HG02623 (cell line): ENCODE measurements around the gene TNRC18.

Experiments
- ATAC-seq: cut with Tn5 transposase; IDR thresholded peaks from one replicate; pipeline ENCODE4 v1.9.1; 2021; ENCODE audit warnings: moderate library complexity; ENCODE audit not compliant: unreplicated experiment

Gene TNRC18

GRCh38 chr7:5354460-5355232, 69.0 kb downstream of the TNRC18 start:
- ATAC-seq: no peak

GRCh38 chr7:5352440-5353010, 71.1 kb downstream of the TNRC18 start:
- no peak for ATAC-seq

DNA sequence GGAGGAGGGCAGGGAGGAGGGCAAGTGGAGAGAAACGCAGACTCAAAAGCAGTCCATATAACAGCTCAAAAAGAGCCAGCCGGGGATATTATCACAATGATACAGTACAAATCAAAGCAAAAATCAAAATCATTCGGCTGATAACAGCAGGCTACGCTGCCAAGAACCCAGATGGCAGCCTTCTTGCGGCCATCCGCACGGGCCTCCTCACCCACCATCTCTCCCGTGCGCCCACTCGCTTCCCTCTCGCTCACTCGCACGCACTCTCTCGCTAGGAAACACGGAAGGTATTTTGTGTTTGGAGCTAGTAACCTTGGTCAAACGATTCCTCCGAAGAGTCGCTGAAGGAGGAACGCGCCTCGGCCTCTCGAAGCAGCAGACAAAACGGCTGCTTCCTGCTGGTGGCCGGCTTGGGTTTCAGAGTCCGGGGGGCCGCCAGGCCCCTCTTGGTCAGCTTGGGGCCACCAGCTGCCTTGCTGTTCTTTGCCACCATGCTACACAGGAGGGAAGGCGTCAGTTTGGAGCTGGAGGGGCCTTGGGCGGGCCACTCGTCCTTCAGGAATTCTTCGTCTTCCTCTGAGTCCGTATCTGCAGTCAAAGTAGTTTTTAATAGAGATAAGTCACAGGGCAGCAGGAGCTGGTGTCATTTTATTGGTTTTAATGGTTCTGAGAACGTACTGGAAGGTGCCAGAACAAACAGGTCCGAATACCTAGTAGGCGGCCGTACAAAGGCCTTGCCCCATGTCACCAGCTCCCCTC, 71.9 kb downstream of the TNRC18 start:
- no peak for ATAC-seq

GRCh38 chr7:5350600-5351385, 72.8 kb downstream of the TNRC18 start:
- no peak for ATAC-seq

DNA sequence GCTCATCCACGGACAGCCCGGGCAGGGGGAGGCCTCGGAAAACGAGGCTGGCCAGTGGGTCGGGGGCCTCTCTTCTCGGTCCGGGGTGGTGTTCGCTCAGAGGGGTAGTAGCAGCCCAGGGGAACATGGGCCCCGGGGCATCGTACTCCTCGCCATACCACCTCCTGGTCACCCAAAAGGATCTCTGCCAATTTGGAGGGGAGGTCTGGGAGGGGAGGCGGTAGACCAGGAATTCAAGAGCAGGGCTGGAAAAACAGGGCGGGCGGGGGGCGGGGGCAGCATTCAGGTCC, 73.5 kb downstream of the TNRC18 start:
- no peak for ATAC-seq

- no peak for ATAC-seq
Measured at GRCh38 chr7:5349437-5350173, 74.0 kb downstream of the TNRC18 start.

- ATAC-seq: no peak
Measured at GRCh38 chr7:5349005-5349380, 74.6 kb downstream of the TNRC18 start.

GRCh38 chr7:5348134-5349004, 75.3 kb downstream of the TNRC18 start:
- ATAC-seq: no peak

- ATAC-seq: no peak
Measured at GRCh38 chr7:5345671-5346070, 78.0 kb downstream of the TNRC18 start.

- no peak for ATAC-seq
Measured at GRCh38 chr7:5345171-5345570, 78.5 kb downstream of the TNRC18 start.

DNA sequence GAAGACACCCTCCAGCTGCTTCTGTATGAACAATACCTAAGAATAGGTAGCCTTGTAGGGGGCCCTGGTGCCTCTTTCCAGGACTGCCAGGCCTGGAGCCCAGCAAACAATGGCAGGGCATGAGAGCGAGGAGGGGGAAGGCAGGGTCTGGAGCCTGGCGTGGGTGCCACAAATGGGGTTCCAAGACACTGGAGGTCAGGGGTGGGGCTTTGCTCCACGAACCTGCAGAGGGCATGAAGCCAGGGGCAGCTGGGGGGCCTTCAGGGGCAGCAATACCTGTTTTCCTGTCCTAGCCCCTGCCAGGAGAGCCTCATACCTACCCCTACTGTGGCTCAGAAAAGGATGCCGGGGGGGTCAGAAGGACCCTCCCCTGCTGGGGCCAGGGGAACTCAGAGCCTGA, 79.3 kb downstream of the TNRC18 start:
- ATAC-seq: no peak

- ATAC-seq: no peak
Measured at GRCh38 chr7:5343884-5344283, 79.8 kb downstream of the TNRC18 start.

GRCh38 chr7:5342631-5343030, 81.0 kb downstream of the TNRC18 start:
- no peak for ATAC-seq

DNA sequence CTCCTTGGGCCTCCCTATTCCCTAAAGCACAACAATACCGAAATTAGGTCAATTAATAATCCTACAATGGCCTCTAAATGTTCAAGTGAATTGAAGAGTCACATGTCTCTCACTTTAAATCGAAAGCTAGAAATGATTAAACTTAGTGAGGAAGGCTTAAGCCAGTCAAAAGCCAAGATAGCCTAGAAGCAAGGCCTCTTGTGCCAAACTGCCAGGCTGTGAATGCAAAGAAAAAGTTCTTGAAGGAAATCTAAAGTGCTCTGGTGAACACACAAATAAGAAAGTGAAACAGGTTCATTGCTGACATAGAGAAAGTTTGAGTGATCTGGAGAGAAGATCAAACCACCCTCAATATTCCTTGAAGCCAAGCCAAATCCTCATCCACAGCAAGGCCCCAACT, 83.7 kb downstream of the TNRC18 start:
- ATAC-seq: no peak

- no peak for ATAC-seq
Measured at GRCh38 chr7:5337047-5337446, 86.6 kb downstream of the TNRC18 start.

DNA sequence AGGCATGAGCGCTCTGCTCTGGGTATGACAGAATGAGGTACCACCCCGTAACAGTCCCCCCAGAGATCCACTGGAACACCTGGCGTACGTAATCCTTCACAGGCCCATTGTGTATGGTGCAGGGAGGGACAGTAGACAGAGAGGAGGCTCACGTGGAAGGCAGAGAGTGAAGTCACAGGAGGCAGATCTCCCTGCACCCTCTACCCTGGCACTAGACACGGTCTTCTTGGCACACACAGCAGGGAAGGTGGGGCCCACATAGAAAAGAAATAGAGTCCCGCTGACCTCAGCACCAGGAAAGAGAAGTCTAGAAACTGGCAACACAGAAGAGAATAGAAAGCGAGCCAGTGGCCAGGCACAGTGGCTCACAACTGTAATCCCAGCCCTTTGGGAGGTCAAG, 89.0 kb downstream of the TNRC18 start:
- ATAC-seq: no peak

DNA sequence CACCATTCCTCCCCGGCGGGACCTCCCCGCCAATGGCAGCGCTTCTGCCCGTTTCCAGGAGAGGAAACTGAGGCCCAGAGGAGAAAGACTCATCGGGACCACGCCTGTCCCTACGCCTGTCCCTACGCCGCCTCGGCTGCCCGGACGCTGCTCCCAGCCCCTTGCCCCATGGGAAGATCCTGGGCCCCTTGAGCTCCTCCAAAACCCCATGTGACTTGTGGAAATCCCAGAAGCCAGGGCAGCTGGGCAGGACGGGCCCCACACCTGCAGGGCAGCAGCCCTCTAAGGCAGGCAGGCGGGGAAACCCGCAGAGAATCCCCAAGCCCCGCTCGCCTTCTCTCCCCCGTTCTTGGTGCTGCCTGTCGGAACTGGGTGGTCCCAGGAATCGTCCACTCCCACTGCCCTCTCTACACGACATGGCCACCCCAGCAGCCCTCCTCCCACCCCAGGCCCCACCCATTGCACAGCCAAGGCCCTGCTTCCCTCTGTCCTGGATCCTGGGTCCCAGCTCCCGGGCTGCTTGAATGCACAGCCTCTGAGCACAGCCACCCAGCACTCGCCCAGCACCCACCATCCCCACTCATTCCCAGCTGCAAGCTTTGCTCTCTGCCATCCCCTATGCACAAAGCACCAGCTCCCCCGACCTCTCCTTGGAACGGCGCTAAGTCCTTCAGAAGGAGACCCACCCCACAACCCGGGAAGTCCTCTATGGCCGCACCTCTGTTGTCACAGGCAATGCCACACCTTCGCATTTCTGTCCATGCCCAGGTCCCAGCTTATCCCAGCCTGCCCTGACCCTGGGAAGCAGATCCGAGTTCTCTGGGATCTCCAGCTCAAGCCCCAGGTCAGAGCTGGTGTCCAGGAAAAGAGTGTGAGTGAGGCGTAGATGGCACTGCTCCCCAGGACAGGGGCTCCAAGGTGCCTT, 90.3 kb downstream of the TNRC18 start:
- no peak for ATAC-seq

DNA sequence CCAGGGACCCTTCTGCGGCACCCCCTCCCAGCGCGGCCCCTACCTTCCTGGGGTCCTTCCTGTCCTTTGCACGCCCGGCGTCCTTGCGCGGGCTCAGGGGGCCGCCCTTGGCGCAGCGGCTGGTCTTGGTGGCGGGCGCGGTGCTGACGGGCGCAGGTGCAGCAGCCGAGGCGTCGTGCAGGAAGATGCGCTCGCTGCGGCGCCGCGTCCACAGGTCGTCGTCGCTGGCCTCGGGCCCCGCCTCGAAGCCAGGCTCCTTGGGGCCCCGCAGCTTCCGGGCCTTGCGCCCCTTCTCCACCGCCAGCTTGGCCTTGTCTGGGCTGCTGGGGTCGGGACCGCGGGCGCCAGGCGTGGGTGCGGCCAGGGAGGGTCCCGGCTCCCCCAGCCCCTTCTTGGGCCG, 91.1 kb downstream of the TNRC18 start:
- no peak for ATAC-seq

DNA sequence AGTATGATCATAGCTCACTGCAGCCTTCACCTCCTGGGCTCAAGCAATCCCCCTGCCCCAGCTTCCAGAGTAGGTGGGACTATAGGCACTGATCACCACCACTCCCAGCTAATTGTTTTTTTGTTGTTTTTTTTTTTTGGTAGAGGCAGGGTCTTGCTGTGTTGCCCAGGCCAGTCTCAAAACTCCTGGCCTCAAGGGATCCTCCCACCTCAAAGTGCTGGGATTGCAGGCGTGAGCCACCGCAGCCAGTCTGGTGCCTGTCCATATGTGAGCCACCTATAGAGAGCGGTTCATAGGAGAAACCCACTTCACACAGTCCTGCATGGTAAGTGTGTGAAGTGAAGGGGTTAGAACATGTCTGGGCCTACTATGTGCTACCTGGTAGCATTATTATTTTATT, 93.3 kb downstream of the TNRC18 start:
- no peak for ATAC-seq
